Measurements from ENCODE around the gene STRA8.

Gene STRA8

DNA sequence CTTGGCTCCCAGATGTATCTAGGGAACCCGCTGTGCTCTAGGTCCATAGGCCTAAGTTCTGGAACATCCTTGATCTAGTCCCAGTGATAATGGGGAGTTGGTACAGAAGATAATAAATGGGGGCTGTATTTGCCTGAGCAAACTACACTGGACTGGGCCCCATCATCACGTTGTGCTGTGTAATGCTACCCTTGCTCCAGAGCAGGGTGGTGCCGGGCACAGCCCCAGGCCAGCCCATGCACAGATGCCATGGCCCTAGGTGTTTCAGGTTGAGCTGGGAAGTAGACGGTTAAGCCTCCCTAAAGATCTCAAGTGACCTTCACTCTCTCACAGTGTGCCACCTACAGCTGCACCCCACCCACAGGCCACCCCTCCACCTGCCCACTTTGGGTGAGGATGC is 53.2 kb downstream of the STRA8 start:
- no peaks in the 10 kb centered on the region for H3K9me3 ChIP-seq
- intact Hi-C loops (cut with DNase I; ENCODE audit: low total_unique reads): loop anchor here (10.0 kb wide), 1 partner anchor 358 kb away; no protein-coding TSS in a partner anchor
- H3K4me3 ChIP-seq: no peak overlapping the region
- no peak overlapping the region for H3K27ac ChIP-seq
- H3K4me1 ChIP-seq: peaks cover 0 to 2% (median under 1%) of the 10 kb centered on the region in 4 donors
- H3K27me3 ChIP-seq: no peaks in the 10 kb centered on the region
- TF ChIP-seq CTCF (IDR thresholded peaks at IDR 0.05): no peak
- H3K36me3 ChIP-seq: no peaks in the 10 kb centered on the region
- no peak for DNase-seq

- TF ChIP-seq CTCF (IDR thresholded peaks at IDR 0.05): no peak
- Histone ChIP-seq H3K27ac (no peak overlapping the region), H3K4me3 (no peak overlapping the region), H3K4me1 (no peaks in the 10 kb centered on the region), H3K27me3 (no peaks in the 10 kb centered on the region), H3K36me3 (no peaks in the 10 kb centered on the region), H3K9me3 (no peaks in the 10 kb centered on the region)
- no peak for DNase-seq
- intact Hi-C loops (cut with DNase I; ENCODE audit: low total_unique reads): no loop called here
Observed at GRCh38 chr7:135290594-135290993, 57.0 kb downstream of the STRA8 start.

DNA sequence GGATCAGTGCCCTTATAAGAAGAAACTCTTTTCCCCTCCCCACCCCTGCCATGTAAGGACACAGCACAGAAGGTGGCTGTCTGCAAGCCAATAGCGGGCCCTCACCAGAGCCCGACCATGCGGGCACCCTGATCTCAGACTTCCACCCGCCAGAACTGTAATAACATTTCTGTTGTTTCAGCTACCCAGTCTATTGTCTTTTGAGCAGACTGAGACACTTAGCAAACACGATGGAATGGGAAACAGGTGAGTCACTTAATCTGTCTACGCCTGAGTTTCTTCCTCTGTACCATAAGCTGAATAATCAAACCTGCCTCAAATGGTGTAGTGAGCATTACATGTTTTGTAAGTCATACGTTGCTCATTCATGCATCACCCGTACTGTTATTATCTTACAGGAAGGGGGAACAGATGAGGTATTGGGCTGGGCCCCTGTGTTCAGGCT is 58.2 kb downstream of the STRA8 start:
- intact Hi-C loops (cut with DNase I; ENCODE audit: low total_unique reads): no loop called here
- H3K27me3 ChIP-seq: no peaks in the 10 kb centered on the region
- no peak for DNase-seq
- no peak for TF ChIP-seq CTCF (IDR thresholded peaks at IDR 0.05)
- no peaks in the 10 kb centered on the region for H3K4me1 ChIP-seq
- no peaks in the 10 kb centered on the region for H3K36me3 ChIP-seq
- H3K4me3 ChIP-seq: no peak overlapping the region
- H3K9me3 ChIP-seq: no peaks in the 10 kb centered on the region
- H3K27ac ChIP-seq: no peak overlapping the region

DNA sequence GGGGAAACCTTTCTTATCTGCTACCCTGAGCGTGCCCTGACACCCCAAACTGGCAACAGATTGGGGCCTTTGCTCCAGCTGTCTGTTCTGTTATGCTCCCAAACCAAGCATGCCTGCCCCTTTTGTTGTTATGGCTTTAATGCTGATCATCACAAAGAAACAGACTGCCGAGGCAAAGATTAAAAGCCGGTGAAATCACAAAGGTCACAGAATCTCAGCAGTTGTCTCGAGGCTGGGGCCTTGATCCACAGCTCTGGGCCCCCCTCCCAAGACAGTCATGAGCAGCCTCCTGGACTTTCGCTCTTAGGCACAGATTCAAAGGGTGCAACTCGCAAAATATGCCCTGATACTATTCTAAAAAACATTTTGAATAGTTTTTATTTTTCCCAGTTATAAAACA is 65.6 kb downstream of the STRA8 start:
- Histone ChIP-seq H3K4me1 (no peaks in the 10 kb centered on the region), H3K4me3 (no peak overlapping the region), H3K27me3 (no peaks in the 10 kb centered on the region), H3K9me3 (no peaks in the 10 kb centered on the region), H3K27ac (no peak overlapping the region), H3K36me3 (no peaks in the 10 kb centered on the region)
- DNase-seq: no peak
- TF ChIP-seq CTCF (IDR thresholded peaks at IDR 0.05): no peak
- intact Hi-C loops (cut with DNase I; ENCODE audit: low total_unique reads): no loop called here

GRCh38 chr7:135300913-135301765 is 67.5 kb downstream of the STRA8 start:
- TF ChIP-seq CTCF (IDR thresholded peaks at IDR 0.05): no peak
- no peak for DNase-seq
- Histone ChIP-seq H3K36me3 (no peaks in the 10 kb centered on the region), H3K27ac (no peak overlapping the region), H3K4me1 (no peaks in the 10 kb centered on the region), H3K27me3 (no peaks in the 10 kb centered on the region), H3K4me3 (no peak overlapping the region), H3K9me3 (no peaks in the 10 kb centered on the region)
- intact Hi-C loops (cut with DNase I; ENCODE audit: low total_unique reads): no loop called here

Measured in tibial artery (tissue), 4 donors.